ENCODE measurements around the gene LTA4H. TPM values are rescaled to one million over a fixed set of nuclear protein-coding genes. Genes with fewer than 3 reads are reported as not detected.

LTA4H gene
- total and polyA plus RNA-seq, 10 of the 15 experiments (the other 5 are each of a cell fraction or from before 2014, with no cell fraction given), result 43.9 to 106 (median 47.3) TPM

GRCh38 chr12:96035283-96036236, at the start of gene LTA4H (continued):
- TF ChIP-seq ZBTB40 (IDR thresholded peaks at IDR 0.05; ENCODE audit: borderline replicate concordance), result peak; percentile 89
- TF ChIP-seq CHD2 (IDR thresholded peaks at IDR 0.05; ENCODE audit: borderline replicate concordance, low read depth, low read length), result peak; percentile 85; the same call in 1 of the 2 replicates
- TF ChIP-seq YY1 (IDR thresholded peaks at IDR 0.05; ENCODE audit: low read depth, low read length), result peak; percentile 25; the same call in 1 of the 2 replicates
- no peak for TF ChIP-seq PRDM15 (CRISPR knock-in tag; IDR thresholded peaks at IDR 0.05)
- peak; percentile 69; the same call in 1 of the 2 replicates for TF ChIP-seq POLR2AphosphoS2 (IDR thresholded peaks at IDR 0.05; ENCODE audit: low read depth, low read length)
- TF ChIP-seq POLR2AphosphoS5 (IDR thresholded peaks at IDR 0.05; ENCODE audit: low read length), result peak; percentile 87
- TF ChIP-seq FOS (IDR thresholded peaks at IDR 0.05; ENCODE audit: borderline replicate concordance, extremely low read depth, insufficient read length), result no peak
- 0 out of 2 replicates have a peak, but pooled peaks have one; percentile 65 for TF ChIP-seq CREB1 (IDR thresholded peaks at IDR 0.05; ENCODE audit: low read depth)
- TF ChIP-seq CTCF (IDR thresholded peaks at IDR 0.05 in 2 of 3, conservative IDR thresholded peaks at IDR 0.05 in 1 of 3; ENCODE audit: control insufficient read depth in 2 of 3, extremely low read depth in 1 of 3, insufficient read depth in 1 of 3, low read depth in 3 of 3, low read length in 3 of 3), result no peak
- peak in 1 of 2 experiments; percentile 53; a peak in 1 of 3 replicates for TF ChIP-seq EGR1 (IDR thresholded peaks at IDR 0.05; ENCODE audit: borderline replicate concordance in 1 of 2, low read depth in 2 of 2, low read length in 2 of 2)
- no peak; the same call in 1 of the 2 replicates for TF ChIP-seq BRCA1 (IDR thresholded peaks at IDR 0.05; ENCODE audit: low read depth, low read length)
- TF ChIP-seq RCOR1 (conservative IDR thresholded peaks at IDR 0.05; ENCODE audit: low read depth, low read length), result 0 out of 2 replicates have a peak, but pooled peaks have one; percentile 54
- TF ChIP-seq MLLT1 (IDR thresholded peaks at IDR 0.05), result peak; percentile 95
- peak; percentile 78; the same call in 1 of the 2 replicates for TF ChIP-seq ATF7 (IDR thresholded peaks at IDR 0.05; ENCODE audit: low read depth)
- TF ChIP-seq RAD51 (IDR thresholded peaks at IDR 0.05), result peak; percentile 49; the same call in 1 of the 2 replicates
- TF ChIP-seq STAT1 (conservative IDR thresholded peaks at IDR 0.05), result peak; percentile 94

Measured in GM12878 (cell line).